Erythroblast (primary cell): ENCODE measurements around the gene PSMG1.

Source experiments
- GATA1 ChIP-seq: IDR thresholded peaks from 2 replicates; pipeline ENCODE4 v1.6.1; 2011; ENCODE audit warnings: low read depth, mild to moderate bottlenecking, control low read depth, low read length, moderate library complexity
- POLR2A ChIP-seq: IDR thresholded peaks from 2 replicates; pipeline ENCODE4 v1.6.1; 2011; ENCODE audit warnings: mild to moderate bottlenecking, low read length

DNA sequence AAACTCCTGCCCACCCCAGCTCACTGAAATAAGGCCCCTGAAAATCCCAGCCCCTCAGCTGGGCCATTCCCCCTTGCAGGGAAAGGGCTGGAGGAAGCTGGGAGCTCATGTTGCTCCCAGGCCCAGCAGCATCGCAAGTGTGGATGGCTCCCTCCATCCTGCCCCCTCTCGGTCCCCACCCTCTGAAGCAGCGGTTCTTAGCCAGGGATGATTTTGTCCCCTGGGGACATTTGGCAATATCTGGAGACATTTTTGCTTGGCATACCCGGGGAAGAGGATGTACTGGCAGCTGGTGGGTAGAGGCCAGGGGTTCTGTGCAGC lies 56.8 kb downstream of the PSMG1 start:
- TF ChIP-seq POLR2A, result no peak
- TF ChIP-seq GATA1, result no peak
